Caco-2 (cell line): Measurements from ENCODE around the gene POLD4. TPM values are rescaled to one million over a fixed set of nuclear protein-coding genes. Genes with fewer than 3 reads are reported as not detected.

Experiments
- BruUV-seq: library from RNA; stranded (reverse); fragments of 400-500 nt; replicated peaks from 2 replicates; lab custom pipeline; 2021; lab: Mats Ljungman, UMichigan
- CTCF ChIA-PET: fragments of 300-600 bp; sonication (Branson Sonifier 250); formaldehyde crosslinking; loops from one replicate; lab custom pipeline; 2022; ENCODE audit warnings: antibody characterized with exemption; lab: Charles Lee
- POLR2A ChIA-PET: fragments of 300-600 bp; sonication (Branson Sonifier 250); formaldehyde crosslinking; loops from one replicate; lab custom pipeline; 2022; ENCODE audit warnings: antibody characterized with exemption; lab: Charles Lee
- DNase-seq, 2 experiments: peaks; one replicate each; pipeline versions ENCODE4 v3.0.0 to v3.0.0-alpha.2; 2020 to 2022
- H3K27me3 ChIP-seq: replicated peaks from 2 replicates; pipeline ENCODE4 v1.6.0; 2011; ENCODE audit warnings: low read length; ENCODE audit not compliant: control insufficient read depth, insufficient read depth
- H3K36me3 ChIP-seq: 2 replicates; pipeline ENCODE4 v1.5.1; 2011; ENCODE audit warnings: low read length; ENCODE audit not compliant: control insufficient read depth, insufficient read depth
- H3K4me1 ChIP-seq: fragments of 250-450 bp; sonication (Bioruptor Pico); 2 replicates; pipeline ENCODE4 v1.5.1; 2020; ENCODE audit warnings: mild to moderate bottlenecking
- H3K4me3 ChIP-seq: 2 replicates; pipeline ENCODE4 v1.5.1; 2011; ENCODE audit warnings: low read depth, mild to moderate bottlenecking, control low read depth, low read length
- H3K9me3 ChIP-seq: fragments of 250-450 bp; sonication (Bioruptor Pico); 2 replicates; pipeline ENCODE4 v1.5.1; 2020; ENCODE audit warnings: mild to moderate bottlenecking, moderate library complexity
- H3K27ac Mint-ChIP-seq: one replicate; pipeline ENCODE4 v1.8.0; 2022; ENCODE audit warnings: mixed read lengths; ENCODE audit not compliant: unreplicated experiment
- H3K27me3 Mint-ChIP-seq: one replicate; pipeline ENCODE4 v1.8.0; 2022; ENCODE audit warnings: mixed read lengths; ENCODE audit not compliant: insufficient read depth, unreplicated experiment
- H3K36me3 Mint-ChIP-seq: one replicate; pipeline ENCODE4 v1.8.0; 2022; ENCODE audit warnings: mild to moderate bottlenecking, mixed read lengths; ENCODE audit not compliant: insufficient read depth, unreplicated experiment
- H3K4me1 Mint-ChIP-seq: one replicate; pipeline ENCODE4 v1.8.0; 2022; ENCODE audit warnings: low read depth, mixed read lengths; ENCODE audit not compliant: unreplicated experiment
- H3K4me3 Mint-ChIP-seq: one replicate; pipeline ENCODE4 v1.8.0; 2022; ENCODE audit warnings: mild to moderate bottlenecking, moderate library complexity, mixed read lengths; ENCODE audit not compliant: unreplicated experiment
- H3K9me3 Mint-ChIP-seq: one replicate; pipeline ENCODE4 v1.8.0; 2022; ENCODE audit warnings: mixed read lengths; ENCODE audit not compliant: unreplicated experiment
- CTCF ChIP-seq, 2 experiments: fragments of 200-600 bp in 1 of 2; IDR thresholded peaks; 1 replicate in 1 of 2; 2 replicates in 1 of 2; pipeline versions ENCODE4 v1.5.1 to v1.8.0; 2011 to 2022; ENCODE audit warnings: antibody characterized with exemption in 1 of 2, control low read depth in 1 of 2, inconsistent platforms in 1 of 2, low read depth in 1 of 2, low read length in 1 of 2, mild to moderate bottlenecking in 1 of 2, moderate library complexity in 1 of 2; ENCODE audit not compliant: insufficient read depth in 1 of 2, severe bottlenecking in 1 of 2, unreplicated experiment in 1 of 2
- intact Hi-C: fragments of 100-400 bp; cut with micrococcal nuclease; formaldehyde crosslinking; loops from one replicate; pipeline ENCODE4 v1.10.0; 2022; ENCODE audit not compliant: unreplicated experiment
- total RNA-seq: library from RNA; stranded (reverse); gene quantifications from 2 replicates; pipeline ENCODE4 v1.2.3, GENCODE V29; 2022

POLD4 gene
- total RNA-seq, 1 experiment from 2014 or later, result 29.8 TPM

- no peak for TF ChIP-seq CTCF (IDR thresholded peaks at IDR 0.05; ENCODE audit: insufficient read depth in 1 of 2, low read depth in 1 of 2, low read length in 1 of 2, severe bottlenecking in 1 of 2, unreplicated experiment in 1 of 2)
- Mint-ChIP-seq H3K27ac (no peak overlapping the region), H3K9me3 (no peaks in the 10 kb centered on the region), H3K4me1 (no peaks in the 10 kb centered on the region), H3K27me3 (no peaks in the 10 kb centered on the region), H3K36me3 (no peaks in the 10 kb centered on the region), H3K4me3 (no peak overlapping the region)
- no peaks in the 10 kb centered on the region for H3K9me3 ChIP-seq
- CTCF ChIA-PET, result interaction anchor here (1.5 to 17.9 kb wide), 2 partner anchors 13 to 15 kb away, joined by 5 to 775 read pairs; partner anchors contain the start of gene CLCF1
- no peak overlapping the region for H3K4me3 ChIP-seq
- intact Hi-C loops, result no loop called here
- DNase-seq, result no peak
- H3K36me3 ChIP-seq, result no peaks in the 10 kb centered on the region
- no TSS peak for BruUV-seq
- no peaks in the 10 kb centered on the region for H3K4me1 ChIP-seq
- H3K27me3 ChIP-seq, result no peaks in the 10 kb centered on the region
- POLR2A ChIA-PET, result interaction anchor here (0.6 kb wide), 1 partner anchor 27 kb away, joined by 3 read pairs; the partner anchor contains the start of gene RAD9A
Observed at GRCh38 chr11:67364169-67364568, 10.8 kb upstream of the POLD4 start.

- intact Hi-C loops, result loop anchor here (1.0 kb wide), 2 partner anchors 16 to 24 kb away; no protein-coding TSS in a partner anchor
- Mint-ChIP-seq H3K27me3 (no peaks in the 10 kb centered on the region), H3K36me3 (peaks cover 14% of the 10 kb centered on the region), H3K4me3 (no peak overlapping the region), H3K9me3 (no peaks in the 10 kb centered on the region), H3K27ac (no peak overlapping the region), H3K4me1 (peaks cover 14% of the 10 kb centered on the region)
- CTCF ChIA-PET, result interaction anchor here (0.8 to 17.9 kb wide), 4 partner anchors 9 to 44 kb away, joined by 3 to 775 read pairs (median 28); partner anchors contain the start of genes CLCF1 and PPP1CA
- no peak overlapping the region for H3K4me3 ChIP-seq
- H3K27me3 ChIP-seq, result no peaks in the 10 kb centered on the region
- peaks cover 36% of the 10 kb centered on the region for H3K4me1 ChIP-seq
- TF ChIP-seq CTCF (IDR thresholded peaks at IDR 0.05; ENCODE audit: insufficient read depth in 1 of 2, low read depth in 1 of 2, low read length in 1 of 2, severe bottlenecking in 1 of 2, unreplicated experiment in 1 of 2), result no peak
- no peaks in the 10 kb centered on the region for H3K36me3 ChIP-seq
- no TSS peak for BruUV-seq
- POLR2A ChIA-PET, result no interaction called here
- H3K9me3 ChIP-seq, result no peaks in the 10 kb centered on the region
- DNase-seq, result no peak
Observed at GRCh38 chr11:67357831-67358670, 4.7 kb upstream of the POLD4 start.

GRCh38 chr11:67356864-67357561 lies 3.7 kb upstream of the POLD4 start:
- intact Hi-C loops, result loop anchor here (1.0 kb wide), 2 partner anchors 17 to 25 kb away; no protein-coding TSS in a partner anchor
- no peaks in the 10 kb centered on the region for H3K27me3 Mint-ChIP-seq
- Histone ChIP-seq H3K4me3 (no peak overlapping the region), H3K4me1 (peaks cover 42% of the 10 kb centered on the region), H3K36me3 (no peaks in the 10 kb centered on the region), H3K27me3 (no peaks in the 10 kb centered on the region), H3K9me3 (no peaks in the 10 kb centered on the region)
- DNase-seq, result peak; percentile 89 to 91
- POLR2A ChIA-PET, result interaction anchor here (0.5 to 0.9 kb wide), 3 partner anchors 17 to 90 kb away, joined by 3 to 8 read pairs (median 3); no protein-coding TSS in a partner anchor
- BruUV-seq, result no TSS peak
- H3K4me1 Mint-ChIP-seq, result peaks cover 14% of the 10 kb centered on the region
- peak overlapping the region; percentile 81 for H3K27ac Mint-ChIP-seq
- TF ChIP-seq CTCF (IDR thresholded peaks at IDR 0.05; ENCODE audit: insufficient read depth in 1 of 2, low read depth in 1 of 2, low read length in 1 of 2, severe bottlenecking in 1 of 2, unreplicated experiment in 1 of 2), result peak; percentile 99
- CTCF ChIA-PET, result interaction anchor here (0.6 to 17.9 kb wide), 11 partner anchors 8 to 919 kb away, joined by 3 to 775 read pairs (median 5); partner anchors contain the start of genes CLCF1, KDM2A, MRPL11 and PPP1CA
- H3K9me3 Mint-ChIP-seq, result no peaks in the 10 kb centered on the region
- peak overlapping the region; percentile 54 for H3K4me3 Mint-ChIP-seq
- peaks cover 16% of the 10 kb centered on the region for H3K36me3 Mint-ChIP-seq
